Neural cell (in vitro differentiated cells): ENCODE results near the gene CDH4. TPM values are rescaled to one million over a fixed set of nuclear protein-coding genes. Genes with fewer than 3 reads are reported as not detected.

Experiments
- H2AFZ ChIP-seq: fragments of 200-600, 300-800 bp; sonication (generic), shearing (Covaris generic); 2 replicates; pipeline ENCODE4 v1.6.0; 2014; ENCODE audit warnings: low read depth, mild to moderate bottlenecking, antibody characterized with exemption, low read length, moderate library complexity
- H3F3A ChIP-seq: fragments of 200-600 bp; shearing (Covaris generic); 2 replicates; pipeline ENCODE4 v1.6.1; 2016; ENCODE audit warnings: mild to moderate bottlenecking, moderate library complexity, mixed read lengths, antibody characterized with exemption, low read length; ENCODE audit not compliant: insufficient read depth, poor library complexity, severe bottlenecking
- H3K27ac ChIP-seq: fragments of 200-600, 300-800 bp; sonication (generic), shearing (Covaris generic); 2 replicates; pipeline ENCODE4 v1.5.1; 2014; ENCODE audit warnings: mild to moderate bottlenecking, low read length, moderate library complexity
- H3K27me3 ChIP-seq: fragments of 300-800, 200-600 bp; sonication (generic), shearing (Covaris generic); 2 replicates; pipeline ENCODE4 v1.6.0; 2014; ENCODE audit warnings: mild to moderate bottlenecking, low read depth, low read length, moderate library complexity; ENCODE audit not compliant: insufficient read depth
- H3K36me3 ChIP-seq: fragments of 300-800, 200-600 bp; sonication (generic), shearing (Covaris generic); 2 replicates; pipeline ENCODE4 v1.5.1; 2014; ENCODE audit warnings: mild to moderate bottlenecking, antibody characterized with exemption, low read length, moderate library complexity; ENCODE audit not compliant: insufficient read depth
- H3K4me2 ChIP-seq: fragments of 300-800, 200-600 bp; sonication (generic), shearing (Covaris generic); 2 replicates; pipeline ENCODE4 v1.6.0; 2014; ENCODE audit warnings: mild to moderate bottlenecking, low read length
- H3K4me3 ChIP-seq: fragments of 300-800, 200-600 bp; sonication (generic), shearing (Covaris generic); 2 replicates; pipeline ENCODE4 v1.5.1; 2014; ENCODE audit warnings: mild to moderate bottlenecking, low read length, moderate library complexity
- H3K79me2 ChIP-seq: fragments of 200-600 bp; shearing (Covaris generic); replicated peaks from 2 replicates; pipeline ENCODE4 v1.6.0; 2014; ENCODE audit warnings: mild to moderate bottlenecking, low read length, moderate library complexity; ENCODE audit not compliant: insufficient read depth
- H3K9ac ChIP-seq: fragments of 300-800, 200-600 bp; sonication (generic), shearing (Covaris generic); 2 replicates; pipeline ENCODE4 v1.6.1; 2016; ENCODE audit warnings: mild to moderate bottlenecking, low read length, mixed read lengths
- H3K9me2 ChIP-seq: fragments of 200-600 bp; shearing (Covaris generic); 2 replicates; pipeline ENCODE4 v1.6.1; 2016; ENCODE audit warnings: mild to moderate bottlenecking, low read length, mixed read lengths; ENCODE audit not compliant: insufficient read depth
- H3K9me3 ChIP-seq: fragments of 200-600, 300-800 bp; sonication (generic), shearing (Covaris generic); 2 replicates; pipeline ENCODE4 v1.6.1; 2016; ENCODE audit warnings: mild to moderate bottlenecking, mixed run types, low read length, moderate library complexity, mixed read lengths
- H4K20me1 ChIP-seq: fragments of 200-600 bp; shearing (Covaris generic); 2 replicates; pipeline ENCODE4 v1.6.1; 2016; ENCODE audit warnings: mild to moderate bottlenecking, mixed run types; ENCODE audit not compliant: insufficient read depth
- CTCF ChIP-seq: fragments of 450-650 bp; IDR thresholded peaks from 2 replicates; pipeline ENCODE4 v1.5.1; 2014; ENCODE audit warnings: antibody characterized with exemption, mild to moderate bottlenecking, moderate library complexity; ENCODE audit not compliant: poor library complexity, severe bottlenecking
- EP300 ChIP-seq: fragments of 450-650 bp; conservative IDR thresholded peaks from 2 replicates; pipeline ENCODE4 v1.6.1; 2014; ENCODE audit warnings: antibody characterized with exemption, mild to moderate bottlenecking, moderate library complexity; ENCODE audit not compliant: poor library complexity, severe bottlenecking
- EZH2 ChIP-seq: fragments of 200-600, 300-800 bp; shearing (Covaris generic), sonication (generic); IDR thresholded peaks from 2 replicates; pipeline ENCODE4 v1.6.1; 2014; ENCODE audit warnings: antibody characterized with exemption, low read length, borderline replicate concordance, mild to moderate bottlenecking; ENCODE audit not compliant: insufficient read depth, poor library complexity, severe bottlenecking
- MXI1 ChIP-seq: fragments of 450-650 bp; conservative IDR thresholded peaks from 2 replicates; pipeline ENCODE4 v1.6.1; 2014; ENCODE audit warnings: antibody characterized with exemption, mild to moderate bottlenecking; ENCODE audit not compliant: poor library complexity, severe bottlenecking
- POLR2AphosphoS5 ChIP-seq: IDR thresholded peaks from 2 replicates; pipeline ENCODE4 v1.6.1; 2012
- RAD21 ChIP-seq: fragments of 450-650 bp; conservative IDR thresholded peaks from 2 replicates; pipeline ENCODE4 v1.6.1; 2014; ENCODE audit warnings: antibody characterized with exemption, mild to moderate bottlenecking, moderate library complexity
- REST ChIP-seq: IDR thresholded peaks from 2 replicates; pipeline ENCODE4 v1.6.1; 2012; ENCODE audit warnings: borderline replicate concordance
- SMC3 ChIP-seq: fragments of 450-650 bp; conservative IDR thresholded peaks from 2 replicates; pipeline ENCODE4 v1.6.1; 2014; ENCODE audit warnings: antibody characterized with exemption, mild to moderate bottlenecking, moderate library complexity; ENCODE audit not compliant: poor library complexity
- TAF1 ChIP-seq: IDR thresholded peaks from 2 replicates; pipeline ENCODE4 v1.6.1; 2012; ENCODE audit warnings: low read depth
- polyA plus RNA-seq: library from polyadenylated mRNA; depleted of rRNA; stranded (reverse); fragments of >200 nt; gene quantifications from 2 replicates; pipeline ENCODE4 v1.2.3, GENCODE V29; 2014

The CDH4 gene
- polyA plus RNA-seq, 1 donor from 2014 or later = 24.6 TPM

GRCh38 chr20:61626412-61626811, 374.4 kb downstream of the CDH4 start:
- Histone ChIP-seq H3K4me3 (no peak overlapping the region), H4K20me1 (no peaks in the 10 kb centered on the region), H3K9ac (no peak overlapping the region), H3F3A (no peaks in the 10 kb centered on the region), H3K4me2 (no peak overlapping the region), H3K9me3 (no peaks in the 10 kb centered on the region), H3K36me3 (no peaks in the 10 kb centered on the region), H3K9me2 (no peaks in the 10 kb centered on the region), H3K79me2 (no peaks in the 10 kb centered on the region), H2AFZ (no peak overlapping the region), H3K27me3 (no peaks in the 10 kb centered on the region), H3K27ac (no peak overlapping the region)
- no peak for TF ChIP-seq EZH2
- no peak for TF ChIP-seq EP300
- TF ChIP-seq TAF1 = no peak
- no peak for TF ChIP-seq SMC3
- TF ChIP-seq CTCF = no peak
- TF ChIP-seq RAD21 = no peak
- TF ChIP-seq POLR2AphosphoS5 = no peak
- TF ChIP-seq REST = no peak
- no peak for TF ChIP-seq MXI1

- Histone ChIP-seq H3K27me3 (no peaks in the 10 kb centered on the region), H3K4me2 (no peak overlapping the region), H3K27ac (no peak overlapping the region), H3K9me3 (no peaks in the 10 kb centered on the region), H3K79me2 (no peaks in the 10 kb centered on the region), H3K9me2 (no peaks in the 10 kb centered on the region), H3K36me3 (no peaks in the 10 kb centered on the region), H3K9ac (peak overlapping the region; percentile 18), H2AFZ (no peak overlapping the region), H3F3A (no peaks in the 10 kb centered on the region), H4K20me1 (no peaks in the 10 kb centered on the region), H3K4me3 (no peak overlapping the region)
- TF ChIP-seq RAD21 (no peak), MXI1 (no peak), CTCF (no peak), EP300 (no peak), TAF1 (no peak), EZH2 (no peak), SMC3 (no peak), REST (no peak), POLR2AphosphoS5 (no peak)
Measured at GRCh38 chr20:61627791-61628415, 375.8 kb downstream of the CDH4 start.
